ENCODE results near the gene ADARB2.

GRCh38 chr10:1597370-1598146 is 139.8 kb downstream of the ADARB2 start:
- TF ChIP-seq CTCF (IDR thresholded peaks at IDR 0.05): no peak
- TF ChIP-seq POLR2A (IDR thresholded peaks at IDR 0.05): no peak
